ENCODE measurements around the gene SUSD5.
"Not testable (repeated sequence)": the region's sequence is repeated elsewhere in the genome, so short reads cannot be mapped to it uniquely, and the experiment has no call there.

SUSD5 gene

DNA sequence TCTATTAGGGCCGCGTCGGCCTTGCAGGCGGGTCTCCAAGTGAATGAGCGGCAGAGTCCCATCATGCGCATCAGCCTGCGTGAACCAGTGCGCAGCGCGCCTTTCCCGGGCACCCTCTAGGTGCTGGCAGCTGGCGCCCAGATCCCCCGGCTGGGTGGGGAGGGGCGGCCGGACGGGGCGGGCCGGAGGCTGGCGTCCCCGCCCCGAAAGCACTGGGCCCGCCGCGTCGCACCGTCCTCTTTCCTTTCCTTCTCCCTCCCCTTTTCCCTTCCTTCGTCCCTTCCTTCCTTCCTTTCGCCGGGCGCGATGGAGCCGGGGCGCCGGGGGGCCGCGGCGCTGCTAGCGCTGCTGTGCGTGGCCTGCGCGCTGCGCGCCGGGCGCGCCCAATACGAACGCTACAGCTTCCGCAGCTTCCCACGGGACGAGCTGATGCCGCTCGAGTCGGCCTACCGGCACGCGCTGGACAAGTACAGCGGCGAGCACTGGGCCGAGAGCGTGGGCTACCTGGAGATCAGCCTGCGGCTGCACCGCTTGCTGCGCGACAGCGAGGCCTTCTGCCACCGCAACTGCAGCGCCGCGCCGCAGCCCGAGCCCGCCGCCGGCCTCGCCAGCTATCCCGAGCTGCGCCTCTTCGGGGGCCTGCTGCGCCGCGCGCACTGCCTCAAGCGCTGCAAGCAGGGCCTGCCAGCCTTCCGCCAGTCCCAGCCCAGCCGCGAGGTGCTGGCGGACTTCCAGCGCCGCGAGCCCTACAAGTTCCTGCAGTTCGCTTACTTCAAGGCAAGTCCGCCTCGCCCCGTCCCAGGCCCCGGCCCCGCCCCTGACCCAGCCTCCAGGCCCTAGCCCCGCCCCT, 104.6 kb downstream of the SUSD5 start, which contains the start of gene CRTAP:
Gene CRTAP (plus strand): TSS at position 243 of the 850 bp plus-strand sequence. CDS start 64 bp downstream, at position 307.
- Histone ChIP-seq H3K27me3 (replicated peaks in 2 of 5; ENCODE audit: control insufficient read depth in 4 of 5, insufficient read depth in 5 of 5, low read length in 4 of 5) (no peaks in the 10 kb centered on the region), H3K4me1 (ENCODE audit: control extremely low read depth in 1 of 4, control insufficient read depth in 4 of 4, insufficient read depth in 4 of 4, low read length in 3 of 4) (peaks cover 16 to 37% (median 25%) of the 10 kb centered on the region in 4 experiments), H3K4me3 (ENCODE audit: control insufficient read depth in 1 of 7, extremely low read depth in 1 of 7, insufficient read depth in 4 of 7, low read depth in 2 of 7, low read length in 6 of 7) (peak within 1 kb of the TSS; percentile 57 to 93 (median 86)), H3K36me3 (ENCODE audit: control insufficient read depth in 4 of 4, insufficient read depth in 4 of 4, low read length in 3 of 4) (peaks cover 0 to 18% (median 6%) of the 10 kb centered on the region in 4 experiments), H3K9me3 (ENCODE audit: control extremely low read depth in 1 of 5, control insufficient read depth in 4 of 5, insufficient read depth in 2 of 5, low read depth in 1 of 5, low read length in 4 of 5) (peaks cover 0 to 2% (median 0%) of the 10 kb centered on the region in 5 experiments), H3K27ac (ENCODE audit: insufficient read depth in 1 of 2, low read depth in 1 of 2, low read length in 2 of 2, poor library complexity in 1 of 2, severe bottlenecking in 2 of 2) (peak within 1 kb of the TSS; percentile 61 to 90)
- POLR2A ChIA-PET: interaction anchor here (0.6 to 1.5 kb wide), 2 partner anchors 18 to 689 kb away, joined by 3 read pairs; no protein-coding TSS in a partner anchor
- 0% methylated on average over 89 of the region's 98 CpGs for WGBS (ENCODE audit: insufficient coverage)
- CTCF ChIA-PET: interaction anchor here (0.8 to 1.9 kb wide), 6 partner anchors 8 to 39 kb away, joined by 3 to 7 read pairs (median 4); no protein-coding TSS in a partner anchor
- DNase-seq: peak; percentile 98 to 99 (median 98)

- ChIA-PET CTCF (interaction anchor here (1.2 kb wide), 1 partner anchor 12 kb away, joined by 4 read pairs; no protein-coding TSS in a partner anchor), POLR2A (no interaction called here)
- Histone ChIP-seq H3K4me1 (ENCODE audit: control extremely low read depth in 1 of 4, control insufficient read depth in 4 of 4, insufficient read depth in 4 of 4, low read length in 3 of 4) (peaks cover 16 to 37% (median 25%) of the 10 kb centered on the region in 4 experiments), H3K4me3 (ENCODE audit: control insufficient read depth in 1 of 7, extremely low read depth in 1 of 7, insufficient read depth in 4 of 7, low read depth in 2 of 7, low read length in 6 of 7) (no peak overlapping the region), H3K9me3 (ENCODE audit: control extremely low read depth in 1 of 5, control insufficient read depth in 4 of 5, insufficient read depth in 2 of 5, low read depth in 1 of 5, low read length in 4 of 5) (peaks cover 0 to 2% (median 0%) of the 10 kb centered on the region in 5 experiments), H3K36me3 (ENCODE audit: control insufficient read depth in 4 of 4, insufficient read depth in 4 of 4, low read length in 3 of 4) (no peaks in the 10 kb centered on the region), H3K27ac (ENCODE audit: insufficient read depth in 1 of 2, low read depth in 1 of 2, low read length in 2 of 2, poor library complexity in 1 of 2, severe bottlenecking in 2 of 2) (no peak overlapping the region), H3K27me3 (replicated peaks in 2 of 5; ENCODE audit: control insufficient read depth in 4 of 5, insufficient read depth in 5 of 5, low read length in 4 of 5) (no peaks in the 10 kb centered on the region)
- peak in 2 of 3 donors; percentile 18 to 24 for DNase-seq
- WGBS (ENCODE audit: insufficient coverage): 87% methylated on average over 3 of the region's 8 CpGs
Measured at GRCh38 chr3:33111581-33111980, 107.0 kb downstream of the SUSD5 start.

DNA sequence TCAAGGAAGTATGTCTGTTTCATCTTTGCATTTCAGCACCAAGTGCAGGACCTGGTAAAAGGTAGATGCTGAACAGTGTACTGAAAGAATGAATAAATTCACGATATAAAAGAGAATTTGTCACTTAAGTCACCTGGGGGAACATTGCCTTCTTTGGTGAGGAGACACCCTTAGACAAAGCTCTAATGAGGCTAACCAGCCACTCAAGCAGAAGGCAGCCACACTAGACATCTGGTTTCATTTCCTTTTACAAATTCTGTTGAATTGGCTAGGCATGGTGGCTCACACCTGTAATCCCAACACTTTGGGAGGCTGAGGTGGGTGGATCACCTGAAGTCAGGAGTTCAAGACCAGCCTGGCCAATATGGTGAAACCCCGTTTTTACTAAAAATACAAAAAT, 111.8 kb downstream of the SUSD5 start:
- H3K27ac ChIP-seq (ENCODE audit: insufficient read depth in 1 of 2, low read depth in 1 of 2, low read length in 2 of 2, poor library complexity in 1 of 2, severe bottlenecking in 2 of 2); POLR2A ChIA-PET; H3K4me3 ChIP-seq (ENCODE audit: control insufficient read depth in 1 of 7, extremely low read depth in 1 of 7, insufficient read depth in 4 of 7, low read depth in 2 of 7, low read length in 6 of 7); H3K9me3 ChIP-seq (ENCODE audit: control extremely low read depth in 1 of 5, control insufficient read depth in 4 of 5, insufficient read depth in 2 of 5, low read depth in 1 of 5, low read length in 4 of 5); DNase-seq; H3K27me3 ChIP-seq (replicated peaks in 2 of 5; ENCODE audit: control insufficient read depth in 4 of 5, insufficient read depth in 5 of 5, low read length in 4 of 5); H3K36me3 ChIP-seq (ENCODE audit: control insufficient read depth in 4 of 4, insufficient read depth in 4 of 4, low read length in 3 of 4): not testable (repeated sequence)
- H3K4me1 ChIP-seq (ENCODE audit: control extremely low read depth in 1 of 4, control insufficient read depth in 4 of 4, insufficient read depth in 4 of 4, low read length in 3 of 4): peaks cover 4 to 16% (median 10%) of the 10 kb centered on the region in 4 experiments
- CTCF ChIA-PET: interaction anchor here (1.0 to 1.4 kb wide), 4 partner anchors 8 to 22 kb away, joined by 3 to 4 read pairs (median 4); no protein-coding TSS in a partner anchor
- 90% methylated on average over 1 of the region's 2 CpGs for WGBS (ENCODE audit: insufficient coverage)

DNA sequence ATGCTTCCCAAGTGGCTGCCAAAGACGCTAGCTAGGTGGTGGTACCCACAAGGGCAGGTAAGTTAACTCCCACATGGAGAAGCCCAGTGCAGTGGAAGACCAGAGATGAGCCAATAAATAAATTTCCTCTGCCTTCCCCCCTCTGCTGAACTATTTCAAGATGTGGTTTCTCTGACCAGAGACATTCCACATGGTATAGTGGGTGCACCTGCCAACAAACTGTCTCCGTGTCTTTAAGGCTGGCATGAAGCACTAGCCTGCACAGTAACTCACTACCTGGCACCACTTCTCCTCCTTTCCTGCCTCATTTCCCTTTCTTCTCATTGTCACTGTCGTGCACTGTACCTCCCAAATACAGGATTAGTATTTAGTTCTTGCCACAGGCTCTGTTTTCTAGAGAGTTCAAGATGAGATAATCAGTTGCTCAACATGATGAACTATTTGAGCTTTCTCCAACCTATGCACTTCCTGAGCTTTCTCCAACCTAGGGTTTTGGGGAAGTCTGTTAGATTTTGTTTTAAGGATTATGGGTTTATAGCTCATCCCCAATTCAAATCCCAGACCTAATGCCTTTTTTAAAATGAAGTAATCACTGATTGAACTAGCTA, 113.2 kb downstream of the SUSD5 start:
- POLR2A ChIA-PET: no interaction called here
- CTCF ChIA-PET: interaction anchor here (2.0 kb wide), 1 partner anchor 9 kb away, joined by 7 read pairs; the partner anchor contains the start of gene CRTAP
- 68% methylated on average over 2 of the region's 3 CpGs for WGBS (ENCODE audit: insufficient coverage)

DNA sequence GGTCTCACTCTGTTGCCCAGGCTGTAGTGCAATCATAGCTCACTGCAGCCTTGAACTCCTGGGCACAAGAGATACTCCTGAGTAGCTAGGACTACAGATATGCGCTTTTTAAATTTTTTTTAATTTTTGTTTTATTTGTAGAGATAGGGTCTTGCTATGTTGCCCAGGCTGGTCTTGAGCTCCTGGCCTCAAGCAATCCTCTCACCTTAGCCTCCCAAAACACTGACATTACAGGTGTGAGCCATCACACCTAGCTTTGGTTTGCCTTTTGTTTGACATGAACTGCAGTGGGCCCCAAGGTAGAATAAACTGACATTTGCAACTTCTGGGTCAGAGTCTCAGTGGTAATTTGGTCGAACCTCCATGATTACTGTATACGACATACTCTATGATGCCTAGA, 113.8 kb downstream of the SUSD5 start:
- Histone ChIP-seq H3K27ac (ENCODE audit: insufficient read depth in 1 of 2, low read depth in 1 of 2, low read length in 2 of 2, poor library complexity in 1 of 2, severe bottlenecking in 2 of 2) (no peak overlapping the region), H3K4me3 (ENCODE audit: control insufficient read depth in 1 of 7, extremely low read depth in 1 of 7, insufficient read depth in 4 of 7, low read depth in 2 of 7, low read length in 6 of 7) (no peak overlapping the region), H3K9me3 (ENCODE audit: control extremely low read depth in 1 of 5, control insufficient read depth in 4 of 5, insufficient read depth in 2 of 5, low read depth in 1 of 5, low read length in 4 of 5) (no peaks in the 10 kb centered on the region), H3K4me1 (ENCODE audit: control extremely low read depth in 1 of 4, control insufficient read depth in 4 of 4, insufficient read depth in 4 of 4, low read length in 3 of 4) (peaks cover 0 to 9% (median 2%) of the 10 kb centered on the region in 4 experiments), H3K27me3 (replicated peaks in 2 of 5; ENCODE audit: control insufficient read depth in 4 of 5, insufficient read depth in 5 of 5, low read length in 4 of 5) (no peaks in the 10 kb centered on the region), H3K36me3 (ENCODE audit: control insufficient read depth in 4 of 4, insufficient read depth in 4 of 4, low read length in 3 of 4) (no peaks in the 10 kb centered on the region)
- ChIA-PET CTCF (interaction anchor here (0.6 to 2.0 kb wide), 2 partner anchors 9 to 684 kb away, joined by 3 to 7 read pairs; partner anchors contain the start of gene CRTAP), POLR2A (no interaction called here)
- DNase-seq: no peak
- WGBS (ENCODE audit: insufficient coverage): 100% methylated on average over 2 of the region's 3 CpGs

More for the DNA sequence above, 113.2 kb downstream of the SUSD5 start:
- H3K27me3 ChIP-seq (replicated peaks in 2 of 5; ENCODE audit: control insufficient read depth in 4 of 5, insufficient read depth in 5 of 5, low read length in 4 of 5): no peaks in the 10 kb centered on the region
- H3K9me3 ChIP-seq (ENCODE audit: control extremely low read depth in 1 of 5, control insufficient read depth in 4 of 5, insufficient read depth in 2 of 5, low read depth in 1 of 5, low read length in 4 of 5): no peaks in the 10 kb centered on the region
- H3K36me3 ChIP-seq (ENCODE audit: control insufficient read depth in 4 of 4, insufficient read depth in 4 of 4, low read length in 3 of 4): no peaks in the 10 kb centered on the region
- H3K4me1 ChIP-seq (ENCODE audit: control extremely low read depth in 1 of 4, control insufficient read depth in 4 of 4, insufficient read depth in 4 of 4, low read length in 3 of 4): peaks cover 0 to 9% (median 2%) of the 10 kb centered on the region in 4 experiments
- no peak overlapping the region for H3K4me3 ChIP-seq (ENCODE audit: control insufficient read depth in 1 of 7, extremely low read depth in 1 of 7, insufficient read depth in 4 of 7, low read depth in 2 of 7, low read length in 6 of 7)
- DNase-seq: no peak
- H3K27ac ChIP-seq (ENCODE audit: insufficient read depth in 1 of 2, low read depth in 1 of 2, low read length in 2 of 2, poor library complexity in 1 of 2, severe bottlenecking in 2 of 2): no peak overlapping the region

GRCh38 chr3:33103480-33103879, 115.1 kb downstream of the SUSD5 start:
- WGBS (ENCODE audit: insufficient coverage): 97% methylated on average over 3 of the region's 3 CpGs
- Histone ChIP-seq H3K36me3 (ENCODE audit: control insufficient read depth in 4 of 4, insufficient read depth in 4 of 4, low read length in 3 of 4) (no peaks in the 10 kb centered on the region), H3K27me3 (replicated peaks in 2 of 5; ENCODE audit: control insufficient read depth in 4 of 5, insufficient read depth in 5 of 5, low read length in 4 of 5) (no peaks in the 10 kb centered on the region), H3K27ac (ENCODE audit: insufficient read depth in 1 of 2, low read depth in 1 of 2, low read length in 2 of 2, poor library complexity in 1 of 2, severe bottlenecking in 2 of 2) (no peak overlapping the region), H3K4me1 (ENCODE audit: control extremely low read depth in 1 of 4, control insufficient read depth in 4 of 4, insufficient read depth in 4 of 4, low read length in 3 of 4) (peaks cover 0 to 9% (median 2%) of the 10 kb centered on the region in 4 experiments), H3K9me3 (ENCODE audit: control extremely low read depth in 1 of 5, control insufficient read depth in 4 of 5, insufficient read depth in 2 of 5, low read depth in 1 of 5, low read length in 4 of 5) (no peaks in the 10 kb centered on the region), H3K4me3 (ENCODE audit: control insufficient read depth in 1 of 7, extremely low read depth in 1 of 7, insufficient read depth in 4 of 7, low read depth in 2 of 7, low read length in 6 of 7) (no peak overlapping the region)
- ChIA-PET CTCF (no interaction called here), POLR2A (no interaction called here)
- no peak for DNase-seq
